H9 (cell line): ENCODE measurements around the gene NODAL. TPM values are rescaled to one million over a fixed set of nuclear protein-coding genes. Genes with fewer than 3 reads are reported as not detected.

Source experiments
- DNase-seq: peaks from one replicate; pipeline ENCODE4 v3.0.0-alpha.2; 2017
- H2AFZ ChIP-seq: one replicate; pipeline ENCODE4 v1.6.1; 2013; ENCODE audit warnings: mild to moderate bottlenecking, low read length, control low read depth, moderate library complexity
- H2AK5ac ChIP-seq: 2 replicates; pipeline ENCODE4 v1.6.1; 2013; ENCODE audit warnings: low read length, control low read depth, mixed read lengths; ENCODE audit not compliant: insufficient read length
- H2BK120ac ChIP-seq: one replicate; pipeline ENCODE4 v1.6.1; 2013; ENCODE audit warnings: low read depth, mild to moderate bottlenecking, low read length, control low read depth, inconsistent platforms; ENCODE audit not compliant: poor library complexity, severe bottlenecking
- H2BK12ac ChIP-seq: 2 replicates; pipeline ENCODE4 v1.6.1; 2013; ENCODE audit warnings: low read length, control low read depth, mixed read lengths, low read depth; ENCODE audit not compliant: insufficient read length
- H2BK15ac ChIP-seq: 2 replicates; pipeline ENCODE4 v1.6.1; 2013; ENCODE audit warnings: low read depth, low read length, control low read depth
- H2BK20ac ChIP-seq: one replicate; pipeline ENCODE4 v1.6.1; 2013; ENCODE audit warnings: low read depth, mild to moderate bottlenecking, low read length, control low read depth, inconsistent platforms; ENCODE audit not compliant: poor library complexity, severe bottlenecking
- H2BK5ac ChIP-seq: 2 replicates; pipeline ENCODE4 v1.6.1; 2013; ENCODE audit warnings: low read length, control low read depth, mixed read lengths; ENCODE audit not compliant: insufficient read length
- H3K14ac ChIP-seq: 2 replicates; pipeline ENCODE4 v1.6.1; 2013; ENCODE audit warnings: low read length, control low read depth; ENCODE audit not compliant: insufficient read depth
- H3K18ac ChIP-seq: 2 replicates; pipeline ENCODE4 v1.6.1; 2013; ENCODE audit warnings: low read depth, mild to moderate bottlenecking, mixed read lengths, low read length, control low read depth; ENCODE audit not compliant: insufficient read length
- H3K23ac ChIP-seq: 2 replicates; pipeline ENCODE4 v1.6.1; 2013; ENCODE audit warnings: low read length, control low read depth, mixed read lengths, low read depth; ENCODE audit not compliant: insufficient read length
- H3K23me2 ChIP-seq: 2 replicates; pipeline ENCODE4 v1.6.1; 2013; ENCODE audit warnings: low read depth, mild to moderate bottlenecking, mixed read lengths, low read length, control low read depth; ENCODE audit not compliant: insufficient read length, poor library complexity, severe bottlenecking
- H3K27ac ChIP-seq: 2 replicates; pipeline ENCODE4 v1.5.1; 2013; ENCODE audit warnings: low read length, control low read depth, mixed read lengths, low read depth; ENCODE audit not compliant: insufficient read length
- H3K27me3 ChIP-seq: 2 replicates; pipeline ENCODE4 v1.6.1; 2013; ENCODE audit warnings: low read length, control low read depth, inconsistent platforms; ENCODE audit not compliant: insufficient read depth
- H3K4ac ChIP-seq: 2 replicates; pipeline ENCODE4 v1.6.1; 2013; ENCODE audit warnings: low read depth, mild to moderate bottlenecking, control low read depth, inconsistent platforms, low read length, moderate library complexity
- H3K4me1 ChIP-seq: 2 replicates; pipeline ENCODE4 v1.6.1; 2013; ENCODE audit warnings: low read length, control low read depth, inconsistent platforms; ENCODE audit not compliant: insufficient read depth
- H3K4me2 ChIP-seq: 2 replicates; pipeline ENCODE4 v1.6.1; 2013; ENCODE audit warnings: low read length, control low read depth, mixed read lengths; ENCODE audit not compliant: insufficient read length, insufficient read depth
- H3K56ac ChIP-seq: 2 replicates; pipeline ENCODE4 v1.6.1; 2013; ENCODE audit warnings: low read depth, mild to moderate bottlenecking, mixed read lengths, low read length, control low read depth; ENCODE audit not compliant: insufficient read length
- H3K79me1 ChIP-seq: 2 replicates; pipeline ENCODE4 v1.6.1; 2013; ENCODE audit warnings: low read depth, mild to moderate bottlenecking, moderate library complexity, low read length, control low read depth, inconsistent platforms; ENCODE audit not compliant: insufficient read depth, poor library complexity, severe bottlenecking
- H3K79me2 ChIP-seq: 2 replicates; pipeline ENCODE4 v1.6.1; 2013; ENCODE audit warnings: low read length, control low read depth, inconsistent platforms; ENCODE audit not compliant: insufficient read depth
- H3K9ac ChIP-seq: 2 replicates; pipeline ENCODE4 v1.6.1; 2013; ENCODE audit warnings: low read length, control low read depth, mixed read lengths; ENCODE audit not compliant: insufficient read length; ENCODE audit errors: extremely low read depth
- H3K9me3 ChIP-seq: one replicate; pipeline ENCODE4 v1.6.1; 2013; ENCODE audit warnings: low read depth, low read length, inconsistent platforms; ENCODE audit not compliant: control insufficient read depth
- H3T11ph ChIP-seq: one replicate; pipeline ENCODE4 v1.6.1; 2013; ENCODE audit warnings: mild to moderate bottlenecking, low read length, control low read depth, inconsistent platforms
- H4K20me1 ChIP-seq: one replicate; pipeline ENCODE4 v1.6.1; 2013; ENCODE audit not compliant: control insufficient read depth, insufficient read length, insufficient read depth
- H4K5ac ChIP-seq: 2 replicates; pipeline ENCODE4 v1.6.1; 2013; ENCODE audit warnings: low read depth, mild to moderate bottlenecking, mixed read lengths, low read length, control low read depth; ENCODE audit not compliant: insufficient read length
- H4K8ac ChIP-seq: replicated peaks from 2 replicates; pipeline ENCODE4 v1.6.1; 2013; ENCODE audit warnings: low read length, control low read depth, mixed read lengths, low read depth; ENCODE audit not compliant: insufficient read length
- H4K91ac ChIP-seq: 2 replicates; pipeline ENCODE4 v1.6.1; 2013; ENCODE audit warnings: low read depth, mild to moderate bottlenecking, moderate library complexity, mixed read lengths, low read length, control low read depth; ENCODE audit not compliant: insufficient read length
- H3K27ac Mint-ChIP-seq, 3 experiments: 2 replicates in 2 of 3; 3 replicates in 1 of 3; pipeline ENCODE4 v1.8.0; 2020 to 2021; ENCODE audit warnings: mixed read lengths in 3 of 3, mild to moderate bottlenecking in 1 of 3, moderate library complexity in 1 of 3
- H3K27me3 Mint-ChIP-seq: 2 replicates; pipeline ENCODE4 v1.8.0; 2021; ENCODE audit warnings: low read depth, mild to moderate bottlenecking, moderate library complexity, mixed read lengths
- H3K36me3 Mint-ChIP-seq, 3 experiments: 2 replicates in 2 of 3; 3 replicates in 1 of 3; pipeline ENCODE4 v1.8.0; 2020 to 2021; ENCODE audit warnings: low read depth in 3 of 3, mixed read lengths in 3 of 3; ENCODE audit not compliant: insufficient read depth in 1 of 3
- H3K4me1 Mint-ChIP-seq, 2 experiments: 2 replicates each; pipeline ENCODE4 v1.8.0; 2020; ENCODE audit warnings: mixed read lengths in 2 of 2
- H3K4me3 Mint-ChIP-seq, 2 experiments: 2 replicates in 1 of 2; 3 replicates in 1 of 2; pipeline ENCODE4 v1.8.0; 2020 to 2021; ENCODE audit warnings: mild to moderate bottlenecking in 2 of 2, mixed read lengths in 2 of 2, moderate library complexity in 1 of 2
- H3K9me3 Mint-ChIP-seq, 2 experiments: 2 replicates in 1 of 2; 3 replicates in 1 of 2; pipeline ENCODE4 v1.8.0; 2020; ENCODE audit warnings: mild to moderate bottlenecking in 2 of 2, mixed read lengths in 2 of 2, moderate library complexity in 1 of 2
- WGBS: extraction: QIAGEN DNeasy Blood & Tissue Kit; methylation state at CpG from one replicate; pipeline ENCODE4 v1.1.7; 2013; ENCODE audit warnings: missing lambda C conversion rate, low lambda C conversion rate, mixed read lengths; ENCODE audit not compliant: insufficient read length; ENCODE audit errors: extremely low coverage; 5-methylcytosine and 5-hydroxymethylcytosine counted together
- total RNA-seq: library from RNA; stranded (reverse); gene quantifications from 2 replicates; pipeline ENCODE4 v1.2.1, GENCODE V29; 2021
- TF ChIP-seq, protein P1 (sequence below): fragments of 200-600 bp; sonication (generic); conservative IDR thresholded peaks from 3 replicates; pipeline ENCODE4 v1.8.0; 2021; ENCODE audit warnings: antibody characterized with exemption, mild to moderate bottlenecking

The NODAL gene
- total RNA-seq, 1 experiment from 2014 or later: 80.7 TPM

GRCh38 chr10:70466951-70467350 lies 25.5 kb upstream of the NODAL start:
- Mint-ChIP-seq H3K36me3 (no peaks in the 10 kb centered on the region), H3K27me3 (peaks cover 2% of the 10 kb centered on the region; the same call in 1 of the 2 replicates), H3K4me3 (no peak overlapping the region), H3K9me3 (no peaks in the 10 kb centered on the region), H3K4me1 (peaks cover 11 to 17% of the 10 kb centered on the region in 2 experiments), H3K27ac (no peak overlapping the region)
- no peak for DNase-seq
- Histone ChIP-seq H2BK120ac (no peak overlapping the region), H3K56ac (no peak overlapping the region), H3K9ac (no peak overlapping the region), H3K79me1 (no peaks in the 10 kb centered on the region), H3K23ac (no peak overlapping the region), H2BK20ac (no peak overlapping the region), H3K4ac (no peak overlapping the region), H3T11ph (no peak overlapping the region), H4K5ac (no peak overlapping the region), H3K27me3 (no peaks in the 10 kb centered on the region), H3K27ac (no peak overlapping the region), H3K4me2 (no peak overlapping the region), H4K8ac (no peak overlapping the region), H2AFZ (no peak overlapping the region), H3K18ac (no peak overlapping the region), H4K91ac (no peak overlapping the region), H3K4me1 (no peaks in the 10 kb centered on the region), H3K9me3 (no peaks in the 10 kb centered on the region), H3K14ac (no peak overlapping the region), H2BK15ac (no peak overlapping the region), H2BK12ac (no peak overlapping the region), H2BK5ac (no peak overlapping the region), H3K23me2 (no peaks in the 10 kb centered on the region), H3K79me2 (no peaks in the 10 kb centered on the region), H2AK5ac (no peak overlapping the region), H4K20me1 (no peaks in the 10 kb centered on the region)
- WGBS: no CpG with 5 or more reads among the region's 3 CpGs
- TF ChIP-seq, protein P1, sequence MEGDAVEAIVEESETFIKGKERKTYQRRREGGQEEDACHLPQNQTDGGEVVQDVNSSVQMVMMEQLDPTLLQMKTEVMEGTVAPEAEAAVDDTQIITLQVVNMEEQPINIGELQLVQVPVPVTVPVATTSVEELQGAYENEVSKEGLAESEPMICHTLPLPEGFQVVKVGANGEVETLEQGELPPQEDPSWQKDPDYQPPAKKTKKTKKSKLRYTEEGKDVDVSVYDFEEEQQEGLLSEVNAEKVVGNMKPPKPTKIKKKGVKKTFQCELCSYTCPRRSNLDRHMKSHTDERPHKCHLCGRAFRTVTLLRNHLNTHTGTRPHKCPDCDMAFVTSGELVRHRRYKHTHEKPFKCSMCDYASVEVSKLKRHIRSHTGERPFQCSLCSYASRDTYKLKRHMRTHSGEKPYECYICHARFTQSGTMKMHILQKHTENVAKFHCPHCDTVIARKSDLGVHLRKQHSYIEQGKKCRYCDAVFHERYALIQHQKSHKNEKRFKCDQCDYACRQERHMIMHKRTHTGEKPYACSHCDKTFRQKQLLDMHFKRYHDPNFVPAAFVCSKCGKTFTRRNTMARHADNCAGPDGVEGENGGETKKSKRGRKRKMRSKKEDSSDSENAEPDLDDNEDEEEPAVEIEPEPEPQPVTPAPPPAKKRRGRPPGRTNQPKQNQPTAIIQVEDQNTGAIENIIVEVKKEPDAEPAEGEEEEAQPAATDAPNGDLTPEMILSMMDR: no peak
